PC-3 (cell line): ENCODE measurements around the gene FGF23. TPM values are rescaled to one million over a fixed set of nuclear protein-coding genes. Genes with fewer than 3 reads are reported as not detected.

Experiments used
- ATAC-seq: fragments of 200-7000 bp; cut with Tn5 transposase; 2 replicates; pipeline ENCODE4 v1.9.1; 2020; ENCODE audit warnings: mild to moderate bottlenecking, moderate library complexity
- BruUV-seq: library from RNA; stranded (reverse); fragments of 400-500 nt; replicated peaks from 2 replicates; lab custom pipeline; 2021; lab: Mats Ljungman, UMichigan
- CTCF ChIA-PET: fragments of 300-600 bp; sonication (Branson Sonifier 250); formaldehyde crosslinking; loops from one replicate; lab custom pipeline; 2022; ENCODE audit warnings: antibody characterized with exemption; lab: Charles Lee
- POLR2A ChIA-PET: fragments of 300-600 bp; sonication (Branson Sonifier 250); formaldehyde crosslinking; loops from one replicate; lab custom pipeline; 2022; ENCODE audit warnings: antibody characterized with exemption; ENCODE audit not compliant: unreplicated experiment; lab: Charles Lee
- DNase-seq: peaks from one replicate; pipeline ENCODE4 v3.0.0-alpha.2; 2015
- H2AFZ ChIP-seq: fragments of 300-600 bp; sonication (generic); 2 replicates; pipeline ENCODE4 v1.6.0; 2016; ENCODE audit warnings: antibody characterized with exemption, low read length
- H3F3A ChIP-seq: fragments of 300-600 bp; sonication (generic); one replicate; pipeline ENCODE4 v1.6.0; 2017; ENCODE audit warnings: antibody characterized with exemption, low read length, control low read depth, mild to moderate bottlenecking; ENCODE audit not compliant: unreplicated experiment
- H3K27ac ChIP-seq: fragments of 300-600 bp; sonication (generic); 2 replicates; pipeline ENCODE4 v1.5.1; 2016; ENCODE audit warnings: mild to moderate bottlenecking, low read length
- H3K27me3 ChIP-seq: fragments of 300-600 bp; sonication (generic); 2 replicates; pipeline ENCODE4 v1.6.1; 2016; ENCODE audit warnings: low read length, mixed read lengths
- H3K36me3 ChIP-seq: fragments of 300-600 bp; sonication (generic); 2 replicates; pipeline ENCODE4 v1.6.1; 2016; ENCODE audit warnings: low read depth, mixed run types, low read length, mixed read lengths
- H3K4me1 ChIP-seq: fragments of 300-600 bp; sonication (generic); 2 replicates; pipeline ENCODE4 v1.5.1; 2016; ENCODE audit warnings: low read length; ENCODE audit not compliant: insufficient read depth
- H3K4me2 ChIP-seq: fragments of 300-600 bp; sonication (generic); 2 replicates; pipeline ENCODE4 v1.6.0; 2016; ENCODE audit warnings: low read length
- H3K4me3 ChIP-seq: fragments of 300-600 bp; sonication (generic); 2 replicates; pipeline ENCODE4 v1.5.1; 2016; ENCODE audit warnings: mild to moderate bottlenecking, low read length, mixed read lengths
- H3K79me2 ChIP-seq: fragments of 300-600 bp; sonication (generic); 2 replicates; pipeline ENCODE4 v1.6.1; 2017; ENCODE audit warnings: low read length, mixed read lengths
- H3K9ac ChIP-seq: fragments of 300-600 bp; sonication (generic); 2 replicates; pipeline ENCODE4 v1.6.0; 2016; ENCODE audit warnings: mild to moderate bottlenecking, low read length
- H3K9me2 ChIP-seq: fragments of 300-600 bp; sonication (generic); replicated peaks from 2 replicates; pipeline ENCODE4 v1.6.1; 2016; ENCODE audit warnings: mixed run types, low read length, mixed read lengths
- H3K9me3 ChIP-seq: fragments of 300-600 bp; sonication (generic); 2 replicates; pipeline ENCODE4 v1.6.1; 2016; ENCODE audit warnings: low read length, mixed read lengths
- H4K20me1 ChIP-seq: fragments of 300-600 bp; sonication (generic); 2 replicates; pipeline ENCODE4 v1.6.1; 2016; ENCODE audit warnings: low read length, mixed read lengths
- CTCF ChIP-seq: fragments of 300-600 bp; sonication (generic); conservative IDR thresholded peaks from 2 replicates; pipeline ENCODE4 v1.5.1; 2017; ENCODE audit warnings: antibody characterized with exemption, low read depth, mild to moderate bottlenecking, low read length
- EZH2 ChIP-seq: fragments of 300-600 bp; sonication (generic); IDR thresholded peaks from one replicate; pipeline ENCODE4 v1.6.1; 2017; ENCODE audit warnings: antibody characterized with exemption, mild to moderate bottlenecking, low read length; ENCODE audit not compliant: unreplicated experiment
- EZH2phosphoT487 ChIP-seq: fragments of 300-600 bp; sonication (generic); IDR thresholded peaks from 2 replicates; pipeline ENCODE4 v1.6.1; 2018; ENCODE audit warnings: mild to moderate bottlenecking, antibody characterized with exemption, low read length, borderline replicate concordance
- intact Hi-C: fragments of 100-400 bp; cut with micrococcal nuclease; formaldehyde crosslinking; loops from 2 replicates; pipeline ENCODE4 v1.9.0; 2023
- total RNA-seq: library from RNA; depleted of rRNA; stranded (reverse); fragments of >200 nt; gene quantifications from 2 replicates; pipeline ENCODE4 v1.2.3, GENCODE V29; 2014

Gene FGF23
- total RNA-seq, 1 experiment from 2014 or later, result not detected

GRCh38 chr12:4331221-4331620 lies 48.3 kb downstream of the FGF23 start:
- Histone ChIP-seq H3K79me2 (peaks cover 6% of the 10 kb centered on the region; the same call in 1 of the 2 replicates), H3K4me3 (no peak overlapping the region), H3F3A (no peaks in the 10 kb centered on the region), H3K9me3 (no peaks in the 10 kb centered on the region), H2AFZ (no peak overlapping the region), H3K4me1 (no peaks in the 10 kb centered on the region), H3K27ac (no peak overlapping the region), H3K9ac (no peak overlapping the region), H3K4me2 (no peak overlapping the region), H3K36me3 (no peaks in the 10 kb centered on the region), H3K9me2 (no peaks in the 10 kb centered on the region), H4K20me1 (no peaks in the 10 kb centered on the region), H3K27me3 (no peaks in the 10 kb centered on the region)
- TF ChIP-seq EZH2phosphoT487 (no peak), CTCF (no peak), EZH2 (no peak)
- CTCF ChIA-PET, result no interaction called here
- no peak for DNase-seq
- ATAC-seq, result no peak
- POLR2A ChIA-PET, result no interaction called here
- intact Hi-C loops, result no loop called here
- BruUV-seq, result no TSS peak

- no peaks in the 10 kb centered on the region for H3F3A ChIP-seq
- H3K9ac ChIP-seq, result no peak overlapping the region
- ATAC-seq (no peak), DNase-seq (no peak)
- H3K27ac ChIP-seq, result no peak overlapping the region
- TF ChIP-seq EZH2phosphoT487 (no peak), CTCF (no peak), EZH2 (no peak)
- no TSS peak for BruUV-seq
- H3K36me3 ChIP-seq, result no peaks in the 10 kb centered on the region
- H3K4me1 ChIP-seq, result no peaks in the 10 kb centered on the region
- no peaks in the 10 kb centered on the region for H3K27me3 ChIP-seq
- intact Hi-C loops, result no loop called here
- H3K9me2 ChIP-seq, result no peaks in the 10 kb centered on the region
- H4K20me1 ChIP-seq, result no peaks in the 10 kb centered on the region
- no peak overlapping the region for H2AFZ ChIP-seq
- no peak overlapping the region for H3K4me3 ChIP-seq
- CTCF ChIA-PET, result no interaction called here
- H3K9me3 ChIP-seq, result no peaks in the 10 kb centered on the region
- no peak overlapping the region for H3K4me2 ChIP-seq
- H3K79me2 ChIP-seq, result peaks cover 6% of the 10 kb centered on the region; the same call in 1 of the 2 replicates
- POLR2A ChIA-PET, result no interaction called here
Measured at GRCh38 chr12:4330203-4330602, 49.3 kb downstream of the FGF23 start.

GRCh38 chr12:4327293-4327692 lies 52.2 kb downstream of the FGF23 start:
- DNase-seq, result no peak
- no TSS peak for BruUV-seq
- TF ChIP-seq EZH2, result no peak
- no peak for TF ChIP-seq EZH2phosphoT487
- no peak for TF ChIP-seq CTCF

More at GRCh38 chr12:4327293-4327692, 52.2 kb downstream of the FGF23 start:
- H3K9ac ChIP-seq, result no peak overlapping the region
- H4K20me1 ChIP-seq, result no peaks in the 10 kb centered on the region
- no peak overlapping the region for H2AFZ ChIP-seq
- CTCF ChIA-PET, result no interaction called here
- no peaks in the 10 kb centered on the region for H3K36me3 ChIP-seq
- no peaks in the 10 kb centered on the region for H3F3A ChIP-seq
- POLR2A ChIA-PET, result no interaction called here
- ATAC-seq, result no peak
- intact Hi-C loops, result no loop called here
- no peaks in the 10 kb centered on the region for H3K9me2 ChIP-seq
- no peak overlapping the region for H3K4me2 ChIP-seq
- no peak overlapping the region for H3K4me3 ChIP-seq
- H3K79me2 ChIP-seq, result peaks cover 23% of the 10 kb centered on the region
- no peak overlapping the region for H3K27ac ChIP-seq
- no peaks in the 10 kb centered on the region for H3K27me3 ChIP-seq
- no peaks in the 10 kb centered on the region for H3K9me3 ChIP-seq
- H3K4me1 ChIP-seq, result peaks cover 4% of the 10 kb centered on the region; the same call in 1 of the 2 replicates
